ENCODE measurements around the gene ARFGAP3.

The ARFGAP3 gene

GRCh38 chr22:42887523-42888507 is 30.7 kb upstream of the ARFGAP3 start:
- DNase-seq (ENCODE audit: low read depth): no peak
- no peak overlapping the region for H3K4me3 ChIP-seq (ENCODE audit: low read depth, low read length)
- TF ChIP-seq MYC (IDR thresholded peaks at IDR 0.05; ENCODE audit: low read depth, low read length): no peak
- no peak for TF ChIP-seq CTCF (IDR thresholded peaks at IDR 0.05; ENCODE audit: low read depth, low read length)
- no peak for TF ChIP-seq POLR2A (IDR thresholded peaks at IDR 0.05; ENCODE audit: extremely low read depth, insufficient read length)
- no peak for TF ChIP-seq MAX (IDR thresholded peaks at IDR 0.05; ENCODE audit: low read depth, low read length)

- DNase-seq (ENCODE audit: low read depth): no peak
- TF ChIP-seq MYC (IDR thresholded peaks at IDR 0.05; ENCODE audit: low read depth, low read length) (no peak), POLR2A (IDR thresholded peaks at IDR 0.05; ENCODE audit: extremely low read depth, insufficient read length) (no peak), CTCF (IDR thresholded peaks at IDR 0.05; ENCODE audit: low read depth, low read length) (no peak), MAX (IDR thresholded peaks at IDR 0.05; ENCODE audit: low read depth, low read length) (no peak)
- H3K4me3 ChIP-seq (ENCODE audit: low read depth, low read length): no peak overlapping the region
These were observed 30.0 kb upstream of the ARFGAP3 start for GRCh38 chr22:42887120-42887519.

GRCh38 chr22:42885446-42885845 is 28.4 kb upstream of the ARFGAP3 start:
- H3K4me3 ChIP-seq (ENCODE audit: low read depth, low read length): no peak overlapping the region
- DNase-seq (ENCODE audit: low read depth): no peak
- no peak for TF ChIP-seq MYC (IDR thresholded peaks at IDR 0.05; ENCODE audit: low read depth, low read length)
- TF ChIP-seq CTCF (IDR thresholded peaks at IDR 0.05; ENCODE audit: low read depth, low read length): no peak
- TF ChIP-seq MAX (IDR thresholded peaks at IDR 0.05; ENCODE audit: low read depth, low read length): no peak
- TF ChIP-seq POLR2A (IDR thresholded peaks at IDR 0.05; ENCODE audit: extremely low read depth, insufficient read length): no peak

- no peak overlapping the region for H3K4me3 ChIP-seq (ENCODE audit: low read depth, low read length)
- TF ChIP-seq MAX (IDR thresholded peaks at IDR 0.05; ENCODE audit: low read depth, low read length): no peak
- TF ChIP-seq POLR2A (IDR thresholded peaks at IDR 0.05; ENCODE audit: extremely low read depth, insufficient read length): no peak
- TF ChIP-seq CTCF (IDR thresholded peaks at IDR 0.05; ENCODE audit: low read depth, low read length): no peak
- no peak for TF ChIP-seq MYC (IDR thresholded peaks at IDR 0.05; ENCODE audit: low read depth, low read length)
- DNase-seq (ENCODE audit: low read depth): no peak
These were observed 27.7 kb upstream of the ARFGAP3 start for GRCh38 chr22:42884616-42885375.

GRCh38 chr22:42883970-42884369 is 26.9 kb upstream of the ARFGAP3 start:
- TF ChIP-seq POLR2A (IDR thresholded peaks at IDR 0.05; ENCODE audit: extremely low read depth, insufficient read length) (no peak), CTCF (IDR thresholded peaks at IDR 0.05; ENCODE audit: low read depth, low read length) (no peak), MYC (IDR thresholded peaks at IDR 0.05; ENCODE audit: low read depth, low read length) (no peak), MAX (IDR thresholded peaks at IDR 0.05; ENCODE audit: low read depth, low read length) (no peak)
- no peak overlapping the region for H3K4me3 ChIP-seq (ENCODE audit: low read depth, low read length)

More at GRCh38 chr22:42883970-42884369, 26.9 kb upstream of the ARFGAP3 start:
- DNase-seq (ENCODE audit: low read depth): no peak

Data from NB4 (cell line).